Right lobe of liver (tissue), 6 donors: Measurements from ENCODE around the gene PLXND1. TPM values are rescaled to one million over a fixed set of nuclear protein-coding genes. Genes with fewer than 3 reads are reported as not detected.
"Not testable (repeated sequence)": the region's sequence is repeated elsewhere in the genome, so short reads cannot be mapped to it uniquely, and the experiment has no call there.

Experiments used
- ATAC-seq, 4 donors: fragments of 200-7000 bp; cut with Tn5 transposase; one replicate each; pipeline ENCODE4 v1.9.1; 2020; ENCODE audit warnings: mild to moderate bottlenecking in 4 of 4, moderate library complexity in 4 of 4
- DNase-seq, 3 donors: peaks; one replicate each; pipeline ENCODE4 v3.0.0-alpha.2; 2020
- H3K27ac ChIP-seq, 3 donors: fragments of 200-600 bp; one replicate each; pipeline ENCODE4 v1.8.0; 2022
- H3K27me3 ChIP-seq, 2 donors: fragments of 200-600 bp; one replicate each; pipeline ENCODE4 v1.8.0; 2022
- H3K36me3 ChIP-seq, 4 donors: fragments of 200-600 bp; sonication (generic) in 1 of 4; one replicate each; pipeline versions ENCODE4 v1.5.1 to v1.8.0; 2017 to 2022; ENCODE audit warnings: control low read depth in 1 of 4
- H3K4me1 ChIP-seq, 4 donors: fragments of 200-600 bp; sonication (generic) in 1 of 4; one replicate each; pipeline versions ENCODE4 v1.5.1 to v1.8.0; 2017 to 2022; ENCODE audit warnings: control low read depth in 1 of 4
- H3K4me3 ChIP-seq, 3 donors: fragments of 200-600 bp; one replicate each; pipeline ENCODE4 v1.8.0; 2022
- H3K9me3 ChIP-seq, 4 donors: fragments of 200-600 bp; sonication (generic) in 1 of 4; one replicate each; pipeline versions ENCODE4 v1.5.1 to v1.8.0; 2017 to 2022; ENCODE audit warnings: control low read depth in 1 of 4
- CTCF ChIP-seq, 4 donors: fragments of 200-600 bp in 3 of 4; fragments of 450-650 bp in 1 of 4; IDR thresholded peaks; one replicate each; pipeline versions ENCODE4 v1.5.1 to v1.8.0; 2016 to 2022; ENCODE audit warnings: antibody characterized with exemption in 4 of 4, mild to moderate bottlenecking in 2 of 4
- POLR2A ChIP-seq: fragments of 450-650 bp; IDR thresholded peaks from one replicate; pipeline ENCODE4 v1.6.1; 2017; ENCODE audit warnings: antibody characterized with exemption, mild to moderate bottlenecking
- WGBS: methylation state at CpG from one replicate; pipeline ENCODE4 v1.1.6; 2018; ENCODE audit warnings: low coverage, low lambda C conversion rate; ENCODE audit not compliant: insufficient coverage; ENCODE audit errors: missing lambda C conversion rate; 5-methylcytosine and 5-hydroxymethylcytosine counted together
- intact Hi-C, 2 donors: fragments of 100-400 bp; cut with DNase I; formaldehyde crosslinking; loops; one replicate each; pipeline versions ENCODE4 v1.11.2 to v1.14.1; 2022
- total RNA-seq, 6 experiments: library from RNA; depleted of rRNA in 2 of 6; stranded (reverse); fragments of >200 nt in 2 of 6; fragmentation: NEBNext Ultra II Directional in 3 of 6; extraction: Animal tissue kit (Norgen Biotek cat#: 25700) in 3 of 6; gene quantifications; one replicate each; pipeline versions ENCODE4 v1.1.0 to v1.2.4, GENCODE V29; 2016 to 2023
- donor health status: DM: no; HTN: yes; CAD: no.
- donor health status: DM: no; HTN: no; CAD: no.
- donor health status: DM: no; HTN: no; CAD: no.
- donor health status: DM: no; HTN: yes; CAD: no.
- donor health status: DM: no; HTN: yes; CAD: no.

The PLXND1 gene
- total RNA-seq, 6 experiments from 2014 or later, result 27.0 to 48.8 (median 29.6) TPM

- intact Hi-C loops, result loop anchor here in 1 of 2 donors (5.0 kb wide), 1 partner anchor 182 kb away; no protein-coding TSS in a partner anchor
- Histone ChIP-seq H3K27me3 (no peaks in the 10 kb centered on the region), H3K4me1 (no peaks in the 10 kb centered on the region), H3K27ac (no peak overlapping the region), H3K4me3 (no peak overlapping the region), H3K9me3 (no peaks in the 10 kb centered on the region), H3K36me3 (no peaks in the 10 kb centered on the region)
- WGBS, result 60% methylated on average over 5 of the region's 5 CpGs
- TF ChIP-seq CTCF (IDR thresholded peaks at IDR 0.05) (no peak), POLR2A (no peak)
- ATAC-seq (peak in 1 of 4 donors; percentile 25), DNase-seq (no peak)
These were observed 38.8 kb upstream of the PLXND1 start for GRCh38 chr3:129645286-129645685.

- ATAC-seq (no peak), DNase-seq (no peak)
- Histone ChIP-seq H3K36me3 (no peaks in the 10 kb centered on the region), H3K4me3 (no peak overlapping the region), H3K27ac (no peak overlapping the region), H3K4me1 (no peaks in the 10 kb centered on the region), H3K27me3 (no peaks in the 10 kb centered on the region), H3K9me3 (no peaks in the 10 kb centered on the region)
- WGBS, result 94% methylated on average over 3 of the region's 3 CpGs
- intact Hi-C loops, result loop anchor here in 1 of 2 donors (5.0 kb wide), 1 partner anchor 182 kb away; no protein-coding TSS in a partner anchor
- TF ChIP-seq CTCF (IDR thresholded peaks at IDR 0.05) (no peak), POLR2A (no peak)
These were observed 38.4 kb upstream of the PLXND1 start for GRCh38 chr3:129644836-129645235.

- H3K27me3 ChIP-seq, H3K4me1 ChIP-seq, DNase-seq, ATAC-seq, H3K27ac ChIP-seq, intact Hi-C loops, H3K4me3 ChIP-seq, H3K36me3 ChIP-seq, H3K9me3 ChIP-seq: not testable (repeated sequence)
- 46% methylated on average over 8 of the region's 10 CpGs for WGBS
These were observed 35.2 kb upstream of the PLXND1 start for GRCh38 chr3:129641567-129642260.

GRCh38 chr3:129640985-129641384, 34.5 kb upstream of the PLXND1 start:
- H3K9me3 ChIP-seq, H3K27ac ChIP-seq, H3K36me3 ChIP-seq, intact Hi-C loops, H3K4me3 ChIP-seq, ATAC-seq, DNase-seq, H3K4me1 ChIP-seq, H3K27me3 ChIP-seq: not testable (repeated sequence)
- WGBS, result 57% methylated on average over 6 of the region's 7 CpGs

GRCh38 chr3:129638481-129638880, 32.0 kb upstream of the PLXND1 start:
- no peaks in the 10 kb centered on the region for H3K4me1 ChIP-seq
- H3K36me3 ChIP-seq, result no peaks in the 10 kb centered on the region
- DNase-seq, result no peak
- H3K27me3 ChIP-seq, result no peaks in the 10 kb centered on the region
- WGBS, result 72% methylated on average over 3 of the region's 3 CpGs
- peaks cover 0 to 3% (median 0%) of the 10 kb centered on the region in 4 donors for H3K9me3 ChIP-seq
- no peak overlapping the region for H3K4me3 ChIP-seq
- TF ChIP-seq CTCF (IDR thresholded peaks at IDR 0.05) (no peak), POLR2A (no peak)
- intact Hi-C loops, result loop anchor here (10.0 kb wide), 2 partner anchors 186 to 286 kb away; no protein-coding TSS in a partner anchor
- no peak overlapping the region for H3K27ac ChIP-seq
- no peak for ATAC-seq
